NCI-H2196 treated with DMSO at 0.1 percent for 48 hours (cell line): ENCODE data around the gene TTLL13.
"Not testable (repeated sequence)": the region's sequence is repeated elsewhere in the genome, so short reads cannot be mapped to it uniquely, and the experiment has no call there.

Experiments
- DNase-seq: peaks from one replicate; lab custom pipeline; 2025; ENCODE audit not compliant: unreplicated experiment; lab: John Stamatoyannopoulos, UW

TTLL13 gene

GRCh38 chr15:90234096-90234988 is 15.0 kb upstream of the TTLL13 start, which contains the start of gene GDPGP1:
Gene GDPGP1, plus strand, starts transcription at chr15:90234209. Its CDS starts 6,700 bp downstream, at chr15:90240909.
- no peak for DNase-seq

- DNase-seq: no peak
Observed at GRCh38 chr15:90239371-90239770, 10.0 kb upstream of the TTLL13 start.

- no peak for DNase-seq
Observed at GRCh38 chr15:90240856-90241255, 8.5 kb upstream of the TTLL13 start.

- DNase-seq: no peak
Observed at GRCh38 chr15:90241343-90242192, 7.8 kb upstream of the TTLL13 start.

GRCh38 chr15:90243943-90244639 is 5.3 kb upstream of the TTLL13 start:
- DNase-seq: no peak

- DNase-seq: no peak
Observed at GRCh38 chr15:90248789-90249202, 560 bp upstream of the TTLL13 start.

- DNase-seq: no peak
Observed at GRCh38 chr15:90257776-90258175, 8.4 kb downstream of the TTLL13 start.

- no peak for DNase-seq
Observed at GRCh38 chr15:90259524-90259923, 10.2 kb downstream of the TTLL13 start.

GRCh38 chr15:90260731-90261130 is 11.4 kb downstream of the TTLL13 start:
- not testable (repeated sequence) for DNase-seq

- DNase-seq: no peak
Observed at GRCh38 chr15:90261811-90262210, 12.5 kb downstream of the TTLL13 start.

GRCh38 chr15:90262426-90262825 is 13.1 kb downstream of the TTLL13 start:
- no peak for DNase-seq

- DNase-seq: no peak
Observed at GRCh38 chr15:90264671-90265070, 15.3 kb downstream of the TTLL13 start.

- DNase-seq: peak; percentile 36
Observed at GRCh38 chr15:90265271-90266060, 16.1 kb downstream of the TTLL13 start, which contains the start of gene NGRN. Gene NGRN, plus strand, starts transcription at chr15:90265672. Its CDS starts 41 bp downstream, at chr15:90265713.

GRCh38 chr15:90266061-90266431 is 16.7 kb downstream of the TTLL13 start:
- DNase-seq: no peak

- no peak for DNase-seq
Observed at GRCh38 chr15:90266485-90266884, 17.1 kb downstream of the TTLL13 start.

GRCh38 chr15:90268415-90268814 is 19.1 kb downstream of the TTLL13 start:
- DNase-seq: no peak

- no peak for DNase-seq
Observed at GRCh38 chr15:90270502-90271150, 21.3 kb downstream of the TTLL13 start.

GRCh38 chr15:90271459-90272166 is 22.3 kb downstream of the TTLL13 start:
- no peak for DNase-seq

GRCh38 chr15:90278467-90278866 is 29.1 kb downstream of the TTLL13 start:
- DNase-seq: not testable (repeated sequence)
